Endothelial cell of umbilical vein (primary cell): ENCODE measurements around the gene DAO. TPM values are rescaled to one million over a fixed set of nuclear protein-coding genes. Genes with fewer than 3 reads are reported as not detected.

ENCODE experiments used
- BruUV-seq: library from RNA; stranded (reverse); fragments of 400-500 nt; replicated peaks from 2 replicates; lab custom pipeline; 2021; lab: Mats Ljungman, UMichigan
- CTCF ChIA-PET: fragments of 300-600, 350-600 bp; sonication (Branson Sonifier 250); formaldehyde crosslinking; loops from one replicate; lab custom pipeline; 2021; ENCODE audit warnings: antibody characterized with exemption, inconsistent platforms; lab: Charles Lee
- POLR2A ChIA-PET: fragments of 300-600, 350-600 bp; sonication (Branson Sonifier 250); formaldehyde crosslinking; loops from one replicate; lab custom pipeline; 2021; ENCODE audit warnings: antibody characterized with exemption, inconsistent platforms; lab: Charles Lee
- DNase-seq: peaks from one replicate; pipeline ENCODE4 v3.0.0-alpha.2; 2011; ENCODE audit warnings: low read depth, low spot score
- FAIRE-seq: peaks from 2 replicates; lab custom pipeline; 2011; peaks lifted over from hg19 to GRCh38; lab: Jason Lieb, UNC
- H2AFZ ChIP-seq: 2 replicates; pipeline ENCODE4 v1.6.0; 2012; ENCODE audit warnings: low read depth, low read length, control low read depth, inconsistent platforms
- H3K27ac ChIP-seq: 2 replicates; pipeline ENCODE4 v1.5.1; 2011; ENCODE audit warnings: low read depth, mild to moderate bottlenecking, control low read depth, low read length, moderate library complexity; ENCODE audit not compliant: insufficient read depth
- H3K27me3 ChIP-seq, 2 experiments: 2 replicates each; pipeline versions ENCODE4 v1.6.0 to v1.6.1; 2011; ENCODE audit warnings: low read length in 2 of 2, mixed read lengths in 1 of 2; ENCODE audit not compliant: control insufficient read depth in 2 of 2, insufficient read depth in 2 of 2
- H3K36me3 ChIP-seq, 2 experiments: 2 replicates in 1 of 2; 3 replicates in 1 of 2; pipeline ENCODE4 v1.5.1; 2011; ENCODE audit warnings: low read length in 2 of 2, mild to moderate bottlenecking in 1 of 2, moderate library complexity in 1 of 2; ENCODE audit not compliant: control insufficient read depth in 2 of 2, insufficient read depth in 2 of 2; ENCODE audit errors: extremely low read depth in 1 of 2
- H3K4me1 ChIP-seq: 3 replicates; pipeline ENCODE4 v1.5.1; 2011; ENCODE audit warnings: mild to moderate bottlenecking, low read length; ENCODE audit not compliant: control insufficient read depth, insufficient read depth; ENCODE audit errors: extremely low read depth
- H3K4me2 ChIP-seq: 2 replicates; pipeline ENCODE4 v1.6.1; 2011; ENCODE audit warnings: low read length, control low read depth, mixed read lengths; ENCODE audit not compliant: insufficient read depth
- H3K4me3 ChIP-seq, 3 experiments: fragments of 200-600 bp in 1 of 3; sonication (generic), shearing (Covaris generic) in 1 of 3; replicated peaks in 1 of 3; 2 replicates each; pipeline ENCODE4 v1.5.1; 2011 to 2016; ENCODE audit warnings: control low read depth in 3 of 3, low read length in 3 of 3, mild to moderate bottlenecking in 2 of 3, inconsistent platforms in 1 of 3, low read depth in 1 of 3, moderate library complexity in 1 of 3; ENCODE audit not compliant: insufficient read depth in 1 of 3
- H3K79me2 ChIP-seq: 2 replicates; pipeline ENCODE4 v1.6.0; 2012; ENCODE audit warnings: low read length, inconsistent platforms; ENCODE audit not compliant: control insufficient read depth, insufficient read depth
- H3K9ac ChIP-seq: replicated peaks from 2 replicates; pipeline ENCODE3; 2011; ENCODE audit warnings: low read length, control low read depth; ENCODE audit not compliant: insufficient read depth; ENCODE audit errors: extremely low read depth
- H3K9me1 ChIP-seq: replicated peaks from 3 replicates; pipeline ENCODE4 v1.6.0; 2011; ENCODE audit warnings: mild to moderate bottlenecking, low read length; ENCODE audit not compliant: control insufficient read depth, insufficient read depth; ENCODE audit errors: extremely low read depth
- H3K9me3 ChIP-seq: replicated peaks from 2 replicates; pipeline ENCODE4 v1.5.1; 2012; ENCODE audit warnings: low read length, inconsistent platforms; ENCODE audit not compliant: control insufficient read depth, insufficient read depth
- H4K20me1 ChIP-seq: replicated peaks from 2 replicates; pipeline ENCODE3; 2011; ENCODE audit warnings: mild to moderate bottlenecking, low read length; ENCODE audit not compliant: control insufficient read depth, insufficient read depth; ENCODE audit errors: extremely low read depth
- CTCF ChIP-seq, 2 donors: IDR thresholded peaks; 1 replicate in 1 of 2; 2 replicates in 1 of 2; pipeline ENCODE4 v1.5.1; 2011; ENCODE audit warnings: low read length in 2 of 2, mild to moderate bottlenecking in 2 of 2, moderate library complexity in 2 of 2, control low read depth in 1 of 2, inconsistent platforms in 1 of 2, low read depth in 1 of 2; ENCODE audit not compliant: insufficient read depth in 1 of 2; ENCODE audit errors: extremely low read depth in 1 of 2
- EZH2 ChIP-seq: IDR thresholded peaks from 2 replicates; pipeline ENCODE4 v1.6.1; 2012; ENCODE audit warnings: borderline replicate concordance, low read depth, mild to moderate bottlenecking, moderate library complexity, low read length, inconsistent platforms; ENCODE audit not compliant: severe bottlenecking
- FOS ChIP-seq: IDR thresholded peaks from 2 replicates; pipeline ENCODE4 v1.6.1; 2011; ENCODE audit warnings: mild to moderate bottlenecking, low read length, moderate library complexity, borderline replicate concordance; ENCODE audit not compliant: insufficient read depth
- GATA2 ChIP-seq: IDR thresholded peaks from 2 replicates; pipeline ENCODE4 v1.7.0; 2011; ENCODE audit warnings: low read depth, mild to moderate bottlenecking, moderate library complexity, mixed read lengths, low read length; ENCODE audit not compliant: insufficient read length, insufficient read depth
- JUN ChIP-seq: IDR thresholded peaks from 2 replicates; pipeline ENCODE4 v1.6.1; 2011; ENCODE audit warnings: borderline replicate concordance, low read depth; ENCODE audit not compliant: insufficient read length, insufficient read depth
- MAX ChIP-seq: IDR thresholded peaks from 2 replicates; pipeline ENCODE4 v1.6.1; 2011; ENCODE audit not compliant: insufficient read depth, insufficient read length
- MYC ChIP-seq: IDR thresholded peaks from one replicate; pipeline ENCODE4 v1.6.1; 2011; ENCODE audit warnings: mild to moderate bottlenecking, low read depth, low read length
- POLR2A ChIP-seq: IDR thresholded peaks from 2 replicates; pipeline ENCODE4 v1.6.1; 2012; ENCODE audit warnings: low read depth, mild to moderate bottlenecking, control low read depth, low read length
- POLR2AphosphoS5 ChIP-seq: IDR thresholded peaks from 2 replicates; pipeline ENCODE4 v1.6.1; 2012; ENCODE audit warnings: low read depth, mild to moderate bottlenecking, control low read depth, low read length, moderate library complexity; ENCODE audit not compliant: insufficient read depth
- dilution Hi-C: fragments of 300-500 bp; cut with MboI; formaldehyde crosslinking; loops from one replicate; pipeline ENCODE4 v1.15.0; 2019; ENCODE audit warnings: low sequenced_read_pairs; ENCODE audit not compliant: extremely low pct_ligation_motif_present
- intact Hi-C: fragments of 100-400 bp; cut with micrococcal nuclease; formaldehyde crosslinking; loops from one replicate; pipeline ENCODE4 v1.10.0; 2022
- polyA plus RNA-seq, 4 experiments: library from polyadenylated mRNA; depleted of rRNA in 3 of 4; stranded (reverse) in 3 of 4; unstranded in 1 of 4; fragments of >200 nt; gene quantifications; 2 replicates each; pipeline versions ENCODE4 v1.2.1 to v1.2.3, GENCODE V29; 2011 to 2012; ENCODE audit warnings: missing spikeins in 1 of 4
- total RNA-seq: library from RNA; stranded (reverse); gene quantifications from 2 replicates; pipeline ENCODE4 v1.2.3, GENCODE V29; 2021

DAO gene
- total and polyA plus RNA-seq, 2 donors (not counting 3 experiments of a cell fraction or from before 2014, with no cell fraction given) = not detected

GRCh38 chr12:108875280-108875679, 4.6 kb upstream of the DAO start:
- TF ChIP-seq POLR2A (no peak), GATA2 (no peak), MYC (no peak), JUN (no peak), EZH2 (no peak), CTCF (IDR thresholded peaks at IDR 0.05; ENCODE audit: extremely low read depth in 1 of 2, insufficient read depth in 1 of 2, low read depth in 1 of 2, low read length in 2 of 2) (no peak), MAX (no peak), POLR2AphosphoS5 (no peak), FOS (no peak)
- no peaks in the 10 kb centered on the region for H3K79me2 ChIP-seq
- H3K4me3 ChIP-seq = no peak overlapping the region
- no peak overlapping the region for H3K27ac ChIP-seq
- no peaks in the 10 kb centered on the region for H3K36me3 ChIP-seq
- CTCF ChIA-PET = no interaction called here
- H3K9me3 ChIP-seq = no peaks in the 10 kb centered on the region
- DNase-seq = no peak
- no TSS peak for BruUV-seq
- H3K9me1 ChIP-seq = no peaks in the 10 kb centered on the region
- H3K4me1 ChIP-seq = no peaks in the 10 kb centered on the region
- dilution Hi-C loops = no loop called here
- H3K4me2 ChIP-seq = no peak overlapping the region
- no peaks in the 10 kb centered on the region for H3K27me3 ChIP-seq
- no peak overlapping the region for H2AFZ ChIP-seq
- POLR2A ChIA-PET = no interaction called here
- no peak for FAIRE-seq
- no peaks in the 10 kb centered on the region for H4K20me1 ChIP-seq
- intact Hi-C loops = no loop called here
- H3K9ac ChIP-seq = no peak overlapping the region
